GM19099 (cell line): Measurements from ENCODE around the gene IPO8.

Experiments used
- POLR2A ChIP-seq: IDR thresholded peaks from 3 replicates; pipeline ENCODE4 v1.6.1; 2011; ENCODE audit warnings: low read depth; ENCODE audit not compliant: insufficient read length; ENCODE audit errors: extremely low read depth

IPO8 gene

DNA sequence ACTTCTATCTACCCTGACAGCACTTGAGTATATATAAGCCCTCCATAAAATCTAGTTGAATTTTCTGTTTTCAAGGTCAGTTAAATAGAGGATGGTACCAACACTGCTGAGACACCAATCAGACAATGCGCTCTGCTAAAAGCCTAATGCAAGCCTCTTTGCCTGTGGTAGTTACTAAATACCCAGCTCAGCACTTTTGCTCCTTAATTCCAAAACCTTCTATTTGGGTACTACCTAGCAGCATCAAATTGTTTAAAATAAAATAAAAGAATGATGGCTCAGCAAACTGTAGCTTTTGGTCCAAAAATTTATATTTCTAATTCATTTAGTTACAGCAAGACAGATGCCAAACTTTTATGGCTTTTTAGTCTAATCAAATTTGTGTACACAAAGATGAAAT is 107.9 kb downstream of the IPO8 start:
- no peak for TF ChIP-seq POLR2A

DNA sequence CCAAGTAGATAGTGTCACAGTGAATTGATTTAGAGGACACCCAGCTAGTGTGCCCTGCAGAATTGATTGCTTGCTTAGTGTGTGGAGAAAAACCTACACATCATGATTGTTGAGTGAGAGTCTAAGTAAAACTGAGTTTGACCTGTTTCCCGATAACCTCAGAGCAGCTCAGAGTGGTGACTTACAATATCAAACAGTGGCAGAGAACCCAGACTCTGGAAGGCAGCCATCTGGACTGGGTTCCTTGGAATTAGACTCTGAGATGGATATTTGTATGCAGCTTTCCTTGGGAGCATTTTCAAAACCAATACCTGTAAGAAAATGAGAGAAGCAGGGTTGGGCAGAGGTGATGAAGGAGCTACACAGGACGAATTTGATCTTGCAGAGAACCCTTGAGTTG is 109.8 kb downstream of the IPO8 start:
- TF ChIP-seq POLR2A = no peak

DNA sequence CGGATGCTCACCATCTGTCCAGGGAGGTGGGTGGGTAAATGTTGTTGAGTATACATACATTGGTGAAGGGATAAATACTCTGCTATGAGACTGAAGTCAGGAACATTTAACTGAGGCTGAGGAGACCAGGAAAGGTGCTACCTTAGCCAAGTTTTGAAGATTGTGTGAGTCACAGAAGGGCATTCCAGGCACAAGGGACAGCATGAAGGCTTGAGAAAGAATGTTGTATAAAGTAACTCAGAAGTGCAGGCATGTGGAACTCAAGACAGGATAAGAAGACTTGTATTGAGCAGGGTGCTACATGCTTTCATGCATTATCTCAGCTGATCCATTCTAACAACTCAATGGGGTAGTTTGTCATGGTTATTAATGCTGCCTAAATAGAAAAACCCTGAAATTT is 112.7 kb downstream of the IPO8 start:
- no peak for TF ChIP-seq POLR2A

DNA sequence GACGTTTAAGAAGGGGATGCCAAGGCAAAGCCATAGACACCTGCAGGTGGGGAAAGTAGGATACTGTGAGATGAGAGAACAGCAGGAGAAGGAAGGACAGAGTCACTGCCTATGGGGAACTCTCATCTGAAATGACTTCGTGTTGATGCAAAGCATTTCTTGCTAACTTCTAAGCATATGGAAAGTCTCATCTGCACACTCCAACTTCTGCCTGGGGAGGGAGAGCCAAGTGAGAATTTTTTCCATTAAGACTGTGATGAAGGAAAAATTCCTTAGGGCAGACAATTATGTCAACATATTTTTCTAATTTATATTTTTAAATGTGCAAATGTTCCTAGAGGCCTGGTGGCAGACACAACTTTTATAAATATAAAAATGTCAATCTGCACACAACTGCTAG is 115.3 kb downstream of the IPO8 start:
- TF ChIP-seq POLR2A = no peak
